MM.1S (cell line): ENCODE results near the gene DDR1.

ENCODE experiments used
- DNase-seq: peaks from one replicate; pipeline ENCODE4 v3.0.0-alpha.2; 2015
- H2AFZ ChIP-seq: fragments of 300-600 bp; sonication (generic); 2 replicates; pipeline ENCODE4 v1.6.0; 2016; ENCODE audit warnings: antibody characterized with exemption, low read length
- H3F3A ChIP-seq: fragments of 300-600 bp; sonication (generic); 2 replicates; pipeline ENCODE4 v1.6.1; 2016; ENCODE audit warnings: mild to moderate bottlenecking, antibody characterized with exemption, low read length, moderate library complexity, mixed read lengths; ENCODE audit not compliant: insufficient read depth
- H3K27ac ChIP-seq: fragments of 300-600 bp; sonication (generic); 2 replicates; pipeline ENCODE4 v1.5.1; 2016; ENCODE audit warnings: mild to moderate bottlenecking, low read length
- H3K27me3 ChIP-seq: fragments of 300-600 bp; sonication (generic); replicated peaks from 2 replicates; pipeline ENCODE4 v1.6.0; 2016; ENCODE audit warnings: low read length; ENCODE audit not compliant: insufficient read depth
- H3K36me3 ChIP-seq: fragments of 300-600 bp; sonication (generic); replicated peaks from 2 replicates; pipeline ENCODE4 v1.6.1; 2016; ENCODE audit warnings: mild to moderate bottlenecking, low read length, mixed read lengths; ENCODE audit not compliant: insufficient read depth
- H3K4me1 ChIP-seq: fragments of 300-600 bp; sonication (generic); 2 replicates; pipeline ENCODE4 v1.6.1; 2016; ENCODE audit warnings: low read length, mixed read lengths
- H3K4me2 ChIP-seq: fragments of 300-600 bp; sonication (generic); 2 replicates; pipeline ENCODE4 v1.6.0; 2016; ENCODE audit warnings: low read depth, low read length
- H3K4me3 ChIP-seq: fragments of 300-600 bp; sonication (generic); 2 replicates; pipeline ENCODE4 v1.5.1; 2016; ENCODE audit warnings: low read length, mixed read lengths
- H3K79me2 ChIP-seq: fragments of 300-600 bp; sonication (generic); 2 replicates; pipeline ENCODE4 v1.6.1; 2016; ENCODE audit warnings: mixed run types, low read length, mixed read lengths
- H3K9ac ChIP-seq: fragments of 300-600 bp; sonication (generic); 2 replicates; pipeline ENCODE4 v1.6.1; 2016; ENCODE audit warnings: low read length, mixed read lengths
- H3K9me2 ChIP-seq: fragments of 300-600 bp; sonication (generic); replicated peaks from 2 replicates; pipeline ENCODE4 v1.6.1; 2016; ENCODE audit warnings: mild to moderate bottlenecking, low read length, mixed read lengths; ENCODE audit not compliant: insufficient read depth
- H3K9me3 ChIP-seq: fragments of 300-600 bp; sonication (generic); replicated peaks from 2 replicates; pipeline ENCODE4 v1.6.1; 2016; ENCODE audit warnings: mild to moderate bottlenecking, low read length, mixed read lengths; ENCODE audit not compliant: insufficient read depth
- H4K20me1 ChIP-seq: fragments of 300-600 bp; sonication (generic); 2 replicates; pipeline ENCODE4 v1.6.1; 2016; ENCODE audit warnings: mild to moderate bottlenecking, low read length, moderate library complexity, mixed read lengths; ENCODE audit not compliant: insufficient read depth
- EZH2 ChIP-seq: fragments of 300-600 bp; sonication (generic); optimal IDR thresholded peaks from 2 replicates; pipeline ENCODE3; 2017; ENCODE audit warnings: low read depth, mild to moderate bottlenecking, antibody characterized with exemption, low read length, mixed read lengths
- EZH2phosphoT487 ChIP-seq: fragments of 300-600 bp; sonication (generic); IDR thresholded peaks from 2 replicates; pipeline ENCODE4 v1.6.1; 2018; ENCODE audit warnings: antibody characterized with exemption, low read length
- TF ChIP-seq, protein P1 (sequence below): fragments of 300-600 bp; sonication (generic); IDR thresholded peaks from 2 replicates; pipeline ENCODE4 v1.5.1; 2016; ENCODE audit warnings: antibody characterized with exemption, low read length, mixed read lengths

The DDR1 gene

GRCh38 chr6:30840935-30841643 is 43.2 kb upstream of the DDR1 start:
- Histone ChIP-seq H3K27me3 (peaks cover 3% of the 10 kb centered on the region; the same call in 1 of the 2 replicates), H3K4me2 (no peak overlapping the region), H4K20me1 (no peaks in the 10 kb centered on the region), H3K79me2 (no peaks in the 10 kb centered on the region), H3K9me3 (no peaks in the 10 kb centered on the region), H3K9ac (no peak overlapping the region), H2AFZ (no peak overlapping the region), H3K9me2 (no peaks in the 10 kb centered on the region), H3K27ac (no peak overlapping the region), H3K36me3 (no peaks in the 10 kb centered on the region), H3K4me1 (no peaks in the 10 kb centered on the region), H3K4me3 (no peak overlapping the region), H3F3A (no peaks in the 10 kb centered on the region)
- no peak for DNase-seq
- TF ChIP-seq, protein P1, sequence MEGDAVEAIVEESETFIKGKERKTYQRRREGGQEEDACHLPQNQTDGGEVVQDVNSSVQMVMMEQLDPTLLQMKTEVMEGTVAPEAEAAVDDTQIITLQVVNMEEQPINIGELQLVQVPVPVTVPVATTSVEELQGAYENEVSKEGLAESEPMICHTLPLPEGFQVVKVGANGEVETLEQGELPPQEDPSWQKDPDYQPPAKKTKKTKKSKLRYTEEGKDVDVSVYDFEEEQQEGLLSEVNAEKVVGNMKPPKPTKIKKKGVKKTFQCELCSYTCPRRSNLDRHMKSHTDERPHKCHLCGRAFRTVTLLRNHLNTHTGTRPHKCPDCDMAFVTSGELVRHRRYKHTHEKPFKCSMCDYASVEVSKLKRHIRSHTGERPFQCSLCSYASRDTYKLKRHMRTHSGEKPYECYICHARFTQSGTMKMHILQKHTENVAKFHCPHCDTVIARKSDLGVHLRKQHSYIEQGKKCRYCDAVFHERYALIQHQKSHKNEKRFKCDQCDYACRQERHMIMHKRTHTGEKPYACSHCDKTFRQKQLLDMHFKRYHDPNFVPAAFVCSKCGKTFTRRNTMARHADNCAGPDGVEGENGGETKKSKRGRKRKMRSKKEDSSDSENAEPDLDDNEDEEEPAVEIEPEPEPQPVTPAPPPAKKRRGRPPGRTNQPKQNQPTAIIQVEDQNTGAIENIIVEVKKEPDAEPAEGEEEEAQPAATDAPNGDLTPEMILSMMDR: no peak
- TF ChIP-seq EZH2 (no peak), EZH2phosphoT487 (no peak)

DNA sequence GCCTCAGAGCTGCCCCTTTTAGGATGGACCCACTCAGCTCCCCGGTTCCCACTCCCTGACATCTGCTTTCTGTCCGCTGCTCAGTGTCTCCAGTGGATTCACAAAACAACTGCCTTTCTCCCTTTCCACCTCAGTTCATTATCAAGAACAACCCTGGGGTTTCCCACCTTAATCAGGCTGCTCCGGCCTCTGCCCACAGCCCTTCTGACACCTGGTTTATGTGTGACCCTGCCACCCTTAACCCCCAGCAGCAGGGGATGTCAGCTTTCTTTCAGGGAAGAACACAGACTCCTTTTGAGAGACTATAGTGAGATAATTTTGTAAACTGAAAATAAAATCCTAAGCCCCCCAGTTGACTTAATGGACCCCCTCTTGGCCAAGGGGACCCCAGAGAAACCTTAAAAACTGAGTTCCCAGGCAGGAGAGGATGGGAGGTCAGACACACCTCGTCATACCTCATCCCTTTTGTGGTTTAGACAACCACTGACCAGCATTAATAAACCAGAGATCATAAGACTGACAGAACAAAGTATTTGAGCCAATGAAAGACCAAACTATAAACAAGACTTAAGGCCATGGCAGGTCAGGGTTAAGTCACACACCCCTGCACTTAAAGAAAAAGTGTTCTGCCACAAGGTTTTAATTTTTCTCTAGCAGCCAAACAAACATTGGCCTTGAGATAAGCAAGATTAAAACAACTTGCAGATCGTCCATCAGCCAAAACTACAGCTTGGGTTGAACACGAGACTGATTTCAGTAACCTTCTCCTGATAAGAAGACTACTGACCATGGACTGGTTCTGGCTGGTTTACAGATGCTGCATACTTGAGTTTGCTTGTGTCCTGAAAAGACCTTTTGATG is 42.4 kb upstream of the DDR1 start:
- H2AFZ ChIP-seq: no peak overlapping the region

DNA sequence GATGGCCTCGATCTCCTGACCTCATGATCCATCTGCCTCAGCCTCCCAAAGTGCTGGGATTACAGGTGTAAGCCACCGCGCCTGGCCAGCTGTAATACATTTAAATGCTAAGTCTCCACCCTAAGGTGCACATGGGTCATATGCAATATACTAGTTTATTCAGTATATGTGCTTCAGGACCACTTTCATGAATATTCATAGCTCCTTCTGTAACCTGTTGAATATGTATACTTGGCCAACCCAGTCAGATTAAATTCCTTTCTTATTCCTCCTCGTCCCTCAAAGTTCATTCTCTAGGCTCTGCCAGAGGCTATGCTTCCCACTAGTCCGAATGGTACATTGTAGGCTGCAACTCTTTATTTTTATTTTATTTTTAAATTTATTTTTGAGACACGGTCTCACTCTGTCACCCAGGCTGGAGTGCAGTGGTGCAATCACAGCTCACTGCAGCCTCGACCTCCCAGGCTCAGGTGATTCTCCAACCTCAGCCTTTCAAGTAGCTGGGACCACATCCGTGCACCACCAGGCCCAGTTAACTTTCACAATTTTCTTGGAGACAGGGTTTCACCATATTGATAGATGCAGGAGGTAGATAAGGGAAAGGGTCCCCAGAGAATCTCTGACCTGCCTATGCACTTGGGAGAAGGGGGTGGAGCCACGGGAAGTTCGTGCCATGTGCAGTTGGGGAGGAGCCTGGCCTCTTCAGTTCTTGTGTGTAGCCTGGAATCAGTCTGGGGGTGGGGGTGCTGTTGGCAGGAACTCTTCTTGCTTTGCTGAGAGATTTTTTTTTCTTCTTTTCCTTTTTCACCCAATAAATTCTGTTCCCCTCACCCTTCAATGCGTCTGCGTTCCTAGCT is 41.3 kb upstream of the DDR1 start:
- Histone ChIP-seq H2AFZ (no peak overlapping the region), H3K27me3 (0 out of 2 replicates have a peak, but pooled peaks cover 3% of the 10 kb centered on the region), H3K36me3 (no peaks in the 10 kb centered on the region), H3F3A (no peaks in the 10 kb centered on the region), H3K79me2 (no peaks in the 10 kb centered on the region), H3K4me1 (no peaks in the 10 kb centered on the region), H3K9ac (no peak overlapping the region), H3K27ac (no peak overlapping the region), H3K9me2 (no peaks in the 10 kb centered on the region), H3K4me2 (no peak overlapping the region), H3K4me3 (no peak overlapping the region), H4K20me1 (no peaks in the 10 kb centered on the region), H3K9me3 (no peaks in the 10 kb centered on the region)
- DNase-seq: no peak
- TF ChIP-seq EZH2phosphoT487 (no peak), EZH2 (no peak)
- TF ChIP-seq, protein P1: no peak

More for the DNA sequence above, 42.4 kb upstream of the DDR1 start:
- H3K9ac ChIP-seq: no peak overlapping the region
- DNase-seq: no peak
- H3K4me3 ChIP-seq: no peak overlapping the region
- no peaks in the 10 kb centered on the region for H3K4me1 ChIP-seq
- H3F3A ChIP-seq: no peaks in the 10 kb centered on the region
- H4K20me1 ChIP-seq: no peaks in the 10 kb centered on the region
- no peak for TF ChIP-seq EZH2phosphoT487
- no peak for TF ChIP-seq EZH2
- TF ChIP-seq, protein P1: no peak
- no peaks in the 10 kb centered on the region for H3K79me2 ChIP-seq
- no peaks in the 10 kb centered on the region for H3K36me3 ChIP-seq
- no peak overlapping the region for H3K4me2 ChIP-seq
- no peak overlapping the region for H3K27ac ChIP-seq
- no peaks in the 10 kb centered on the region for H3K9me3 ChIP-seq
- no peaks in the 10 kb centered on the region for H3K9me2 ChIP-seq
- 0 out of 2 replicates have a peak, but pooled peaks cover 3% of the 10 kb centered on the region for H3K27me3 ChIP-seq
